Muscle of back (tissue), 13 donors: ENCODE data around the gene EVL. TPM values are rescaled to one million over a fixed set of nuclear protein-coding genes. Genes with fewer than 3 reads are reported as not detected.
"Not testable (repeated sequence)": the region's sequence is repeated elsewhere in the genome, so short reads cannot be mapped to it uniquely, and the experiment has no call there.

Experiments used
- DNase-seq, 3 donors: peaks; one replicate each; pipeline versions ENCODE4 v3.0.0 to v3.0.0-alpha.2; 2013
- long read RNA-seq, 9 donors: transcript quantifications; one replicate each; lab custom pipeline, GENCODE V29; 2026
- polyA plus RNA-seq, 10 donors: library from polyadenylated mRNA; unstranded; fragments of 120-200 nt; gene quantifications; one replicate each; pipeline ENCODE4 v1.2.1, GENCODE V29; 2013; ENCODE audit not compliant: insufficient read length in 10 of 10

The EVL gene, protein sequence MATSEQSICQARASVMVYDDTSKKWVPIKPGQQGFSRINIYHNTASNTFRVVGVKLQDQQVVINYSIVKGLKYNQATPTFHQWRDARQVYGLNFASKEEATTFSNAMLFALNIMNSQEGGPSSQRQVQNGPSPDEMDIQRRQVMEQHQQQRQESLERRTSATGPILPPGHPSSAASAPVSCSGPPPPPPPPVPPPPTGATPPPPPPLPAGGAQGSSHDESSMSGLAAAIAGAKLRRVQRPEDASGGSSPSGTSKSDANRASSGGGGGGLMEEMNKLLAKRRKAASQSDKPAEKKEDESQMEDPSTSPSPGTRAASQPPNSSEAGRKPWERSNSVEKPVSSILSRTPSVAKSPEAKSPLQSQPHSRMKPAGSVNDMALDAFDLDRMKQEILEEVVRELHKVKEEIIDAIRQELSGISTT
- polyA plus RNA-seq: 10 to 100 TPM; 51.3 to 84.3 (median 65.4) TPM
- long read RNA-seq, donor 1, transcript EVL-202 (14 exons, 2,353 nt): major isoform, 16 of 18 reads
- long read RNA-seq, donor 1, partial matches to known transcripts: 0 of 18 reads
- long read RNA-seq, donor 1, other reads (novel, unspliced or antisense): 0 of 18 reads
- long read RNA-seq, donor 2, transcript EVL-202 (14 exons, 2,353 nt): major isoform, 6 of 10 reads
- long read RNA-seq, donor 2, partial matches to known transcripts: 0 of 10 reads
- long read RNA-seq, donor 2, other reads (novel, unspliced or antisense): 0 of 10 reads
- long read RNA-seq, donor 3: 0 reads
- long read RNA-seq, donor 4, partial matches to known transcripts: 9 of 13 reads
- long read RNA-seq, donor 4, other reads (novel, unspliced or antisense): 0 of 13 reads
- long read RNA-seq, donor 5, transcript EVL-202 (14 exons, 2,353 nt): major isoform, 5 of 8 reads
- long read RNA-seq, donor 5, partial matches to known transcripts: 0 of 8 reads
- long read RNA-seq, donor 5, other reads (novel, unspliced or antisense): 0 of 8 reads
- long read RNA-seq, donor 6, transcript EVL-202 (14 exons, 2,353 nt): major isoform, 9 of 26 reads
- long read RNA-seq, donor 6, partial matches to known transcripts: 16 of 26 reads
- long read RNA-seq, donor 6, other reads (novel, unspliced or antisense): 0 of 26 reads
- long read RNA-seq, donor 7, transcript EVL-217 (3 exons, 1,547 nt): minor isoform, 5 of 21 reads
- long read RNA-seq, donor 7, transcript EVL-202 (14 exons, 2,353 nt): major isoform, 7 of 21 reads
- long read RNA-seq, donor 7, partial matches to known transcripts: 7 of 21 reads
- long read RNA-seq, donor 7, other reads (novel, unspliced or antisense): 0 of 21 reads
- long read RNA-seq, donor 8, partial matches to known transcripts: 0 of 3 reads
- long read RNA-seq, donor 8, other reads (novel, unspliced or antisense): 0 of 3 reads
- long read RNA-seq, donor 9, partial matches to known transcripts: 0 of 2 reads
- long read RNA-seq, donor 9, other reads (novel, unspliced or antisense): 0 of 2 reads

DNA sequence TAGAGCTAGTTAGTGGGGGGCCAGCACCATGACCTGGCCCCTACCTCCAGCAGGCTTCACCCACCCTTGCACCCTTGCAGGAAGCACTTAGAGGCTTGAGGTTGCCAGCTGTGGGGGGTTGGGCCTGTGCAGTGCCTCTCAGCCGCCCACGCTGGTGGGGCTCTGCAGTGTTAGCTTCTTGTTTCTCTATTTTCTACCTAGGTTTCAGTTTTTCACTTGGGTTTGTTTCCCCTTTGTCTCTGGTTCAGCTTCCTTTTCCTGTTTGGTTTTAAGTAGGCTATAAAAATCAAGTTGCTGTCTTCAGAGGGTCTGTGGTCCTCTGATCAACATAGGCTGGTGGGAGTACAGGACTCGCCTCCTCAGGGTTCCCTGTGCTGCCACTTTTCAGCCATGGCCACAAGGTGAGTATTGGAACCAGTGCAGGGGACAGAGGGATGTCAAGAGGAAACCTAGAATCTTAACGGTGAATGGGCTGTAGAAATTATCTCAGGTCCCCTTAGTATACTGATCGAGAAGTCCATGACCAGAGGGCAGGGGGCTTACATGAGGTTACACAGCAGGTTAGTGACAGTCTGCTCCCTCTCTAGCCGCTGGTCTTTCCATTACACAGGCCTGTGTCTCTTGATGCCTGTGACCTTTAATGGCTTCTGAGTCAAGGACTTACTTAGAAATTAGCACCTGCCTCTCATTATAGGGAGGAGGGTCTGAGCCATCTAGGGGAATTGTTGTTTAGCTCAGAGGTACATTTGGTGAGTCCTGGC, at the start of gene EVL:
EVL (plus strand) TSS at position 312 of the 761 bp plus-strand sequence; CDS start at position 391, 79 bp downstream.
- DNase-seq: peak in 1 of 3 donors; percentile 42

DNA sequence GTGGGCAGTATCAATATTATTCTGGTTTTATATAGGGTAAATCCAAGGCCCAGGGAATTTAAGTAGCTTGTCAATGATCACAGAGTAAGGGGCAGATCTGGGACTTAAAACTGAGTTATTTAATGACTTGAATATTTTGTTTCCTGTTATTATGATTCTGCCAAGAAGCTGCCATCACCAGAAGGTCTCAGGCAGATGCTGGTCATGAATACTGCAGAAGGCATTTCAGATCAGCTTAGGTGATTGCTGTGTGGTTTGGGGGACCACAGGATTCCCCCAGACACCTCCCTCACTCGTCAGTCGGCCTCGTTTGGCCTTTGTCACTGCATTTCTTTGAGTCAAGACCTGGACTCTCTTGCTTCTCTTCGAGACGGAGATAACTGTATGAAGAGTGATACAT, 47.7 kb upstream of the EVL start:
- no peak for DNase-seq

DNA sequence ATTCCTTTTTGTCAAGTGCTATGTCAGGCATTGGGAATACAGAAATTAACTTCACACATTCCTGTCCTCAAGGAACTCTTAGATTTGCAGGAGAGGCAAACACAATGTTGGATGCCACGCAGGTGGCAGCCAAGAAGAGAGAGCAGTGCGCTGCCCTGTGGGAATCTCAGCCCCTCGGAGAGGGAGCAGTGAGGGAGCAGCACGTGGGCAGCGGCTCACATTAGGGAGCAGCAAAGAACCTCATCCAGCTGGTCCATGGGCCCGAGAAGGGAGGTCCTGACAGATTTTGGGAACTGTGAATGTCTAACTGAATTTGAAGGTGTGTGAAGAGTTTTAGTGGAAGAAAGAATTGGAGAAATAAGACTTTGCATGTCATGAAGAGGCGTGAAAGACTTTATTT, 47.2 kb upstream of the EVL start:
- DNase-seq: no peak

DNA sequence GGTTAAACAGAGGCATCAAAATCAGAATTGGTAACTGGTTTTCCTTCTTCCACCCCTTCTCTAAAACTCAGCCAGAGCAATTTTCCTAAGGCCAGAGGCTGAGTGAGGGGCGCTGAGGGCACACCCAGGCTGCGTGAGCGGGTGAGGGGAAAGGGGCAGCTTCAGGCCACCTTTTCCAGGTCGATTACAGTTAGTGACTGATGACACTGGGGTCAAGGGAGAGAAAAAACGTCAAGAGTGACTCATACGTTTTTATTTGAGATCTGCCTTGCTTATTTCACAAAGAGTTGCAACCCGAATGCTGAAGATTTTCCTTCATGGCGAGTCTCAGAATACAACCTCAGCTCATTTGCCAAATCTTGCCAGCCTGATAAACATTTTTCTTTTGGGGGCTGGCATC, 46.7 kb upstream of the EVL start:
- no peak for DNase-seq

DNA sequence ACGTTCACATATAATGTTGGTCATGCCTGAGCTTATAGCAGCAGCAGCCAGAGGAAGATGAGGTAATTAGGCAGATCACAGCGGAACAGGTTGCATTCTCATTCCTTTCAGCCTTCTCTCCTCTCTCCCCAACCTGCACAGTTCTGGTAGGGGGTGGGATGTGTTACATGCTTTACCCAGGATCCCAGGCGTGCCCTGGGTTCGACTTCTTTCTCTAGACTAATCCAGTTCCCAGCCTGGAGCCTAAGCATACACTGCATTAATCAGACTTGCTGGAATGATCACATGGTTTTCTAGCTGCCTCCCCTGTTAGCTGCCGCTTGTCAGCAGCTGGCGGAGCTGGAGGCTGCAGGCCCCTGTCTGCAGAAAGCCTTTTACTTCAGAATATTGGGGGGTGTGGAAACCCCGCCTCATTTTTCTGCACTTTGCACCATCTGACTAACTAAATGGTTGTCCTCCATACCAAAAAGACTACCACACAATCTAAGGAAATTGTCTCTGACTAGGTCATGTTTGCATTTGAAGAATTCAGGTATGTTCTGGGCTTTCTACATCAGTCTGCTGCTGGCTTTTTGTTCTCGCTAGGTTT, 46.0 kb upstream of the EVL start:
- DNase-seq: peak in 2 of 3 donors; percentile 32 to 54

DNA sequence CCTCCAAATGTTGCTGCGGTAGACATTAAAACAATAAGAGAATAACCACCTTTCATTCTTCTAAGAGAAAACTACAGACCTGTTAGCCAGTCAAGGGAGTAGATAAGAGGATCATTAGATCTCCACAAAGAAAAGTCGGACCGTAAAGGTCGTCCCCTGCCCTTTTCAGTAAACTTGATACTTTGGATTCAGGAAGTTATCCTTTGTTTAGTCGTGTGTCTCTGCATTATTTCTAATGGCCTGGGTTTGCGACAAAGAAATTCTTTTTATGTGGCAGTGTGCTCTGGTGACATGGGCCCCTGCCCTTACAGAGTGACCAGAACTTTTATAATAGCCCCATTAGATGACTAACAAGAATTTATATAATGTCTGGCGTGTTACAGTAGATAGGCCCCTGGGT, 44.6 kb upstream of the EVL start:
- DNase-seq: no peak

DNA sequence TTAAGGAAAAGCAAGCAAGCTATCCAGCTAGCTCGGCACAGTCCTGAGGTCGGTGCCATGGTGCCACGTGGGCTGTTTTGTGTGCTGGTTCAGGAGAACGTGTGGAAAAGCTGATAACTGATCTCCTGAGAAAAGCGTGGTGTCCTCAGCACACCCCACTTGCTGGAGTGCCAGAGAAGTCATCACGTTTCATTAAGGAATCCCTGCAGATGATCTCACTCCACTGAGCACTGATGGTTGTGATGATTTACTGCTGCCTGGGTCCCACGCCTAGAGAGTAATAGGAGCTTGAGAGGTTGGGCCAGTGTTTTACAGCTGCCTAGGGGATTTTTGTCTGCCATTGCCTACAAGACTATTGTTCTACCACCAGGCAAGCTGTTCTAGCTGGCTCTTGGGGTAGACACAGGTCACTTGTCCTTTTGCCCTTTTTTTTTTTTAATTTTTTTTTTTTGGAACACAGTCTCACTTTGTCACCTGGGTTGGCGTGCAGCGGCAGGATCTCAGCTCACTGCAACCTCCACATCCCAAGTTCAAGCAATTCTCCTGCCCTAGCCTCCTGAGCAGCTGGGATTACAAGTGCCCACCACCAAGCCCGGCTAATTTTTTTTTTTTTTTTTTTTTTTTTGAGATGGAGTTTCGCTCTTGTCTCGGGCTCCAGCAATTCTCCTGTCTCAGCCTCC, 42.3 kb upstream of the EVL start:
- DNase-seq: peak; percentile 44 to 73 (median 69)

DNA sequence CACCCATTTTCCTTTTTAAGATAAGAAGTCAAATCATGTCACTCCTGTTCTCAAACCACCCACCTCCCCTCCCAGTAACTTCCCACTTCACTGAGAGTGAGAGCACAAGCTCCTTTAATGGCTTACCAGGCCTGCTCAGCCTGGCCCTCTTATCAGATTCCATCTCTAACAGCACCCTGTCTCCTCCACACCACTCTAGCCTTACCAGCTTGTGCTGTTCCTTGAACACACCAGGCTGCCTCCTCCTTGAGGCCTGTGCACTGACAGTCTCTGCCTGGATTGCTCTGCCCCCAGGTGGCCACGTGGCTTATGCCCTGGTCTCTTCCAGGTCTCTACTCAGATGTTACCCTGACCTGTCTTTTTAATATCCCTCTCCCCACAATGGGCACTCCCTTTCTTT, 40.1 kb upstream of the EVL start:
- no peak for DNase-seq

DNA sequence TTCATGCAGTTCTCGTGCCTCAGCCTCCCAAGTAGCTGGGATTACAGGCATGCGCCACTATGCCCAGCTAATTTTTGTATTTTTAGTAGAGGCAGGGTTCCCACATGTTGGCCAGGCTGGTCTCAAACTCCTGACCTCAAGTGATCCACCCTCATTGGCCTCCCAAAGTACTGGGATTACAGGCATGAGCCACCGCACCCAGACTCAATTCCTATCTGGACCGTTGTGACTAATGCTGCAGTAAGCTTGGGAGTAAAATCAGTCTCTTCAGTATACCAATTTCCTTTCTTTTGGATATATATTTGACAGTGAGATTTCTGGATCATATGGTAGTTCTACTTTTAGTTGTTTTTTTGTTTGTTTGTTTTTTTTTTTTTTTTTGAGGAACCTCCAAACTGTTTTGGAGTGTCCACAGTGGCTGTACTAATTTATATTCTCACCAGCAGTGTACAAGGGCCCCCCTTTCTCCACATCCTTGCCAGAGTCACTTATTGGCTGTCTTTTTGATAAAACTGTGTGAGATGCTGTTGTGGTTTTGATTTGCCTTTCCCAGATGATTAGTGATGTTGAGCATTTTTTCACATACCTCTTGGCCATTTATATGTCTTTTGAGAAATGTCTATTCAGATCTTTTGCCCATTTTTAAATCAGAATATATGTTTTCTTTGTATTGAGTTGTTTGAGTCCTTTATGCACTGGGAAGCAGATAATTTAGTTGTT, 37.3 kb upstream of the EVL start:
- no peak for DNase-seq

DNA sequence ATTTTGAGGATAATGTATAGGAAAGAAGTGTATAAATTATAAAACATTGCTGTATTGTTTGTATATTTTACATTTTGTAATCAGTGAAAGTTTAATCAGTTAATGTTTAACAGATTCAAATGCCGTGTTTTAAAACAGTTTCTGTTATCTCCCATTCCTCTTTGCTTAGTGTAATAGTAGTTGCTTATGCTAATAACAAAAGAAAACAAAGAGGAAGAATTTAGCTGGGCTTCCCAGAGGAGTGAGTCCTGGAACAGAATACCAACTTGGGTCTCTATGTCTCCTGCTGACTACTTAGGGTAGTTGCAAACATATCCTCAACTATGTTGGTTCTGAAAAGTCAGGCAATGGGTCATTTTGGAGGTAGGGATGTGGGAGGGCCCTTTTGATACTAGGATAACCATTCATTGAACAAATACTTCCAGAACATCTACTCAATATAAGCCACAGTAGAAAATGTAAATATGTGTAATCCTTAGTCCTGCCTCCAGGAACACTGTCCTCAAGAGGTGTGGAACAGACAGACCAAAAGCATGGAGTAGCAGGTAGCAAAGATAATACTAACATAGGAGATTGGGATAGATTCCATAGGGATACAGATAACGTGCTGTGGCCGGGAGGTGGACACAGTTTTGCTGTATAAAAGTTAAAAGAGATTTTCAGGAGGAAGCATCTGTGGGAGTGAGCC, 36.1 kb upstream of the EVL start:
- no peak for DNase-seq

DNA sequence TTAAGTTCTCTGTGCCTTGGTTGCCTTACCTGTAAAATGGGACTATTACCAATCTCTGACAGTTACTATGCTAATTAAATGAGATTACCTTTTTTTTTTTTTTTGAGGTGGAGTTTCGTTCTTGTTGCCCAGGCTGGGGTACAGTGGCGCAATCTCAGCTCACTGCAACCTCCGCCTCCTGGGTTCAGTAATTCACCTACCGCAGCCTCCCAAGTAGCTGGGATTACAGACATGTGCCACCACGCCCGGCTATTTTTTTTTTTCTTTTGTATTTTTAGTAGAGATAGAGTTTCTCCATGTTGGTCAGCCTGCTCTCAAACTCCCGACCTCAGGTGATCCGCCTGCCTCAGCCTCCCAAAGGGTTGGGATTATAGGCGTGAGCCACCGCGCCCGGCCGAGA, 35.2 kb upstream of the EVL start:
- DNase-seq: not testable (repeated sequence)

DNA sequence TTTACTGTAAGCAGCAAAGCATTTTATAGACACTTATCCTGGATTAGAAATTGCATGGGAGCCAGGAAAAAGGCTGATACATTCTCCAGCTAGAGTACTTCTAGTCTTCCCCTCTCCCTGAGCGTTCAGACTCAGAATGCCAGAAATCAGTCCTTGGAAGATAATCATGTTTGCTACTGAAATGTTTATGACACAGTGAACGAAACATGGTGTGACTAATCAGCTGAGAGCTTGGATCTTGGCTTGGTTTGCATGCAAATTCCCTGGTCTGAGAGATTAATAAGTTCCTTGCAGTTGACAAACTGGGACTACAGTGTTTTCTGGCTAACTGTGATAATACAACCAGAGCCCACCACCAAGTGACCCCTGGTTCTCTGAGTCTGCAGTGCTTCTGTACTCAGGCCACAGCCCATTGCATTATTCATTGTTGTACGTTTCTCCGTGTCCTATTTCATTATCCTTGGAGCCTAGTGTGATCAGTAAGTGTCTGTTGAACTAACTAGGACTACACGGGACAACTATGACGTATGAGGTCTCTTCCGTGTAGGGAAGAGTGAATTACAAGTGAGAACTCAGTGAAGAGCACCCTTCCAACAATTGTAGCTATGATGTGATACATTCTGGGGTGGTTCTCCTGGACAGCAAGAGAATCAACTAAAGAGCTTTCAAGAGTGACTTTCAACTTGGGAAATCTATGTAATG, 34.6 kb upstream of the EVL start:
- peak in 1 of 3 donors; percentile 82 for DNase-seq

DNA sequence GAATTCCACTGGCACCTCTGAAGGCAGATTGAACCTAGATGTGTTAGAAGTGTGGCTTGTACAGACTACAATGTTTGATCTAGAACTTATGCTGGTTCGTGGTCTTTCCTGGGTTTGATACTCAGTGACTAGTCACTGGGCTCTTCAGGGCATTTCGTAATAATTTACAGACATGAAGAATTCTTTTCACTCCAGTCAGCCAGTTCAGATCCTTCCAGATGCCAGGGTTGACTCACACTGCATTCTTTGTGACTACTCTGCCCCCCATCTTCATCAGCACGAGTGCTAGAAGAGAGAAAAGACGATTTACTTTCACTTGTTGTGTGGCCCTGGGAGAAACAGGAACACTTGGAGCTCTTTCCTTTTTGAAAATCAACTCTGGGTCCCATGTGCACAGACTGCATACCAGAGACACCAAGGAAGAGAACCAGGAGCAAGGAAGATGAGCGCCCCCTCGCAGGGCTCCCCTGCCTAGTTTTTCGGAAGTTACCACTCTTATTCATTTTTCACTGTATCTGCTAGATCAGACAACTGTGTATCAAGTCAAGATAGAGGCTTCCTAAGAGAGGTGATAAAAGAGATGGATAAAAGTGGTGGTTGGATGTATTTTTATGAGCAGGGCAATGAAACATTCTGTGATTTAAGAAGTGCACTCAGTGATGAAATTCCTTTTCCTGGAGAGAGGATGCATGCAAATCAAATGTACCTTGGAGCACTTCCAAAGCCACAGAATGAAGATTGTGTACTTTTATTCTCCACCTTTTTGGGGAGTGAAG, 33.5 kb upstream of the EVL start:
- peak in 1 of 3 donors; percentile 95 for DNase-seq

DNA sequence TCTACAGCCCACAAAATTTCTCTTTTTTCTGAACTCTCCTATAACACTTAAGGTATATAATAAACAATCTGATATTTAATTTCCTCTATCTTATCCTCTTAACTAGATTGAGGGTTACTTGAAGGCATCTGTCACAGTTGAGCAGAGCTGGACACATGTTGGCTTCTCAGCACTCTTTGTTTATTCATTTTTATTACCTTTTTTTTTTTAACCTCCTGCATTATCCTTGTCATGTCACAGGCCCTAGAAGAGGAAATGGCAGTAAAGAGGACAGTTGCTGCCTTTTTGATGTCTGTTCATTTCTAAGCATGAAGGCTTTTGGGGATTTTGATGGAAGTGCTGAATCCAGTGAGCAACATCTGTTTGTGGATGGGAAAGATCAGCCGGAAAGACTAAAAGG, 32.5 kb upstream of the EVL start:
- DNase-seq: no peak

DNA sequence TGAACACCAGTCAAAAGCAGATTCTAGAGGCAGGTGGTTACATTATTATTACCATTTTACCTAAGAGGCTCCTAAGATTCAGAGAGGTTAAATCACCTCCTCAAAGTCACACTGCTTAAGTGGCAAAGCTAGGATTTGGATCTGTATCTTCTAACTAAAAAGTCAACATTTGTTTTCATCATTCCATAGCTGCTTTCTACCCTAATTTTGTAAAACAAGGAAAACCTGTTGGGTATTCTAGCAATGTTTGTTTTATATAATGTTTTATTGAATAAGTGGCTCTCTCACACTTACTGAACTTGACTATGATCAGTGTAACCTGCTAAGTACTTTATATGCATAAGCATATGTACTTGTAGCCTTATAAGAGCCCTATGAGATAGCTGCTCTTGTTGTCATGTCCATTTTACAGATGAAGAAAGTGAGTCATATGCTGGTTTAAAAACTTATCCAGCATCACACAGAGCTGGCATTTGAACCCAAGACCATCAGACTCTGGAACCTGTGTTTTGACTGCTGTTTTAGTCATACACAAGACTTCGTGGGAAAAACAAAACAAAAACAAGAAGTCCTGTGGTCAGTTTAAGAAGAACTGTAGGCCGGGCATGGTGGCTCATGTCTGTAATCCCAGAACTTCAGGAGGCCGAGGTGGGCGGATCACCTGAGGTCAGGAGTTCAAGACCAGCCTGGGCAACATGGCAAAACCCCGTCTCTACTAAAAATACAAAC, 31.7 kb upstream of the EVL start:
- no peak for DNase-seq

DNA sequence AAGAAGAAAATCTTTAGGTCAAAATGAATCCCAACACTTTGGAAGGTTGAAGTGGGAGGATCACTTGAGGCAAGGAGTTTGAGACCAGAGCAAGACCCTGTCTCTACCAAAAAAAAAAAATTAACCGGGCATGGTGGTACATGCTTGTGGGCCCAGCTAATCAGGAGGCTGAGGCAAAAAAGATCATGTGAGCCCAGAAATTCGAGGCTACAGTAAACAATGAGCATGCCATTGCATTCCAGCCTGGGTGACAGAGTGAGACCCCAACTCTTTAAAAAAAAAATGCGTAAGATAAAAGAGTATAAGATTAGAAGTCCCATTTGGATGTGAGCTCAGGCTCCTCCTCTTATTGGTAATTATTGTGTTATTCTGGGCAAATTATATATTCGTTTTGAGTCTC, 30.8 kb upstream of the EVL start:
- no peak for DNase-seq
